ENCODE data around the gene KXD1.

The KXD1 gene

GRCh38 chr19:18610556-18611326, 53.1 kb downstream of the KXD1 start:
- TF ChIP-seq CTCF (conservative IDR thresholded peaks at IDR 0.05) (no peak), ZFX (IDR thresholded peaks at IDR 0.05) (no peak)

DNA sequence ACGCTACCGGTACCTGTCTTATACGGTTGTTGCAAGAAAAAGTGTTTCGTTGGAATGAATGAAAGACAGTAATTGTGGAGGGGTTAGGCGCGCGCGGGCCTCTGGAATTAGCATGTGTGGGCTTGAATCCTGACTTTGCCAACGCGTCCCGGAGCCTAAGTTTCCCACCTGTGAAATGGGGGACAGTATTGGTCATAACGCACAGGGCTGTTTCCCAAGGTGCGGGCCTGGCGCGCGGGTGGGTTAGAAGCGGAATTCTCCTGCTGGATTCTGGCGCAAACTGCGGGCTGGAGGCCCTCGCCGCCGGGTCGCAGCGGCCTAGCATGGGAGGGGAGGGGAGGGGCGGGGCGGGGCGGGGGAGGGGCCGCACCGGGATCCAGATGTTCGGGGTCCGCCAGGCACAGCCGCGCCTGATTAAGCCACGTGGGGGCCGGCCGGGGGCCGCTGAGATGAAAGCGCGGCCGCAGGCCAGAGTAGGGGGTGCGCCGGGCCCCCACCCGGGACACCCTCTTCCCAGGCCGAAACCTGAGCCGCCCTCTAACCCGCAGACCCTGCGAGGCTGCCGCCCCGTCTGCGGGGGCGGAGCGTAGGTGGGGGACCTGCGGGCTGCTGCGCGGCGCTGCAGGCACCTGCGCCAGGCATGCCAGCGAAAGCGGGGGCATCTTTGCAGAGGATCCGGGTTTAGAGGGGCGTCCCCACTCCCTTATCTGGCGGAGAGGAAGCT, 53.8 kb downstream of the KXD1 start:
- no peak overlapping the region for H3K27ac ChIP-seq
- TF ChIP-seq ZFX (IDR thresholded peaks at IDR 0.05), result no peak
- TF ChIP-seq CTCF (conservative IDR thresholded peaks at IDR 0.05), result no peak

More at GRCh38 chr19:18610556-18611326, 53.1 kb downstream of the KXD1 start:
- no peak overlapping the region for H3K27ac ChIP-seq

- H3K27ac ChIP-seq, result no peak overlapping the region
Measured at GRCh38 chr19:18612051-18612771, 54.5 kb downstream of the KXD1 start.

DNA sequence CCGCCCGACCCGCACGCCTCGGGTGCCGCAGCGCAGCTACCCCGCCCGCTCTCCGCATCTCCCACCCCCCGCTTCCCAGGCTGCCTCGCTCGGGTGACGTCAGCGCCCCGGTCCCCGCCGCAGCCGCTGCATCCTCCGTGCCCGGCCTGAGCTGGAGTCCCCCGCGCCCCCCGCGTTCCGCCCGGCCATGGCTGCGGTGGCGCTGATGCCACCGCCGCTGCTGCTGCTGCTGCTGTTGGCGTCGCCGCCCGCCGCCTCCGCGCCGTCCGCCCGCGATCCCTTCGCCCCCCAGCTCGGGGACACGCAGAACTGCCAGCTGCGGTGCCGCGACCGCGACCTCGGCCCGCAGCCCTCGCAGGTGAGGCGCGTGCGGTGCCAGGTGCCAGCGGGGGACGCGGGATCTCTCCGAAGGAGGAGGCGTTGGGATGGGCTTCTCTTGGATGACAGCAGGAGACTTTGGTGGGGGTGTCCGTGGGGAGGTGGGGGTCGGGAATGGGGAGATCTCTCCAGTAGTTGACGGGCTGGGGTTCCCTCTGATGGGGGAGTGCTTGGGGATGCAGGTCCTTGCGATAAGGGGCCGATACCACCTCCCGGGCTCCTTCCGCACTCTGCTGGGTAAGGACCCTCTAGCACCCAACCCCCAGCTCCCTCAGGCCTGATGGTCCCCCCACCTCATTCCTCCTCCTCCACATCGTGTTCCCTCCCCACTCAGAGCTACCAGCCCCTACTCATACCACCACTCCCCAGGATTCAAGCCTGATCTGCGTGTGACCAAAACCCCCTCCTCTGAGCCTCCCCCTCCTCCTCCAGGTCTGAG, 55.3 kb downstream of the KXD1 start, which contains the start of gene TMEM59L:
Gene TMEM59L, plus strand, starts transcription at position 99 of the 817 bp plus-strand sequence. Its CDS starts 89 bp downstream, at position 188.
- TF ChIP-seq ZFX (IDR thresholded peaks at IDR 0.05) (no peak), CTCF (conservative IDR thresholded peaks at IDR 0.05) (no peak)
- H3K27ac ChIP-seq, result no peak within 1 kb of the TSS

More at GRCh38 chr19:18612051-18612771, 54.5 kb downstream of the KXD1 start:
- TF ChIP-seq CTCF (conservative IDR thresholded peaks at IDR 0.05) (no peak), ZFX (IDR thresholded peaks at IDR 0.05) (no peak)

DNA sequence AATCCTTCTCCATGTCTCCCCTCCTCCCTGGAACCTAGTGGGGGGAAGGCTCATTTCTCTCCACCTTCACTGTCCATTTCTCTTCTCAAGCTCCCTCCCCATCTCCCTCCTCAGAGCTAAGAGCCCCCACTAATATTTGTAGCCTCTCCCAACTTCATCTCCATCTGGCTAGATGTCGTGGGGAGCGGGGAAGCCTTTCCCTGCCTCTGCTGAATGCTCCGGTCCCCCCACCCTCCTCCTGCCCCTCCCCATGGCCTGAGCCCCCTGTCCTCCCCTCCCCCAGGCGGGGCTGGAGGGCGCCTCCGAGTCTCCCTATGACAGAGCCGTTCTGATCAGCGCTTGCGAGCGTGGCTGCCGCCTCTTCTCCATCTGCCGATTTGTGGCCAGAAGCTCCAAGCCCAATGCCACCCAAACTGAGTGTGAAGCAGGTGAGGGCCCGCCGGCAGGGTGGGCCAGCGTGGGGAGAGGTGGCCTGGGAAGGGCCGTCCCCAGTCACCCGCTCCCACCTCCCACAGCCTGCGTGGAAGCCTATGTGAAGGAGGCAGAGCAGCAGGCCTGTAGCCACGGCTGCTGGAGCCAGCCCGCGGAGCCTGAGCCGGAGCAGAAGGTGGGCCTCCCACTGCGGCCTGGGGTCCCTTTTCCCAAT, 56.0 kb downstream of the KXD1 start:
- TF ChIP-seq ZFX (IDR thresholded peaks at IDR 0.05), result no peak
- no peak for TF ChIP-seq CTCF (conservative IDR thresholded peaks at IDR 0.05)
- no peak overlapping the region for H3K27ac ChIP-seq

DNA sequence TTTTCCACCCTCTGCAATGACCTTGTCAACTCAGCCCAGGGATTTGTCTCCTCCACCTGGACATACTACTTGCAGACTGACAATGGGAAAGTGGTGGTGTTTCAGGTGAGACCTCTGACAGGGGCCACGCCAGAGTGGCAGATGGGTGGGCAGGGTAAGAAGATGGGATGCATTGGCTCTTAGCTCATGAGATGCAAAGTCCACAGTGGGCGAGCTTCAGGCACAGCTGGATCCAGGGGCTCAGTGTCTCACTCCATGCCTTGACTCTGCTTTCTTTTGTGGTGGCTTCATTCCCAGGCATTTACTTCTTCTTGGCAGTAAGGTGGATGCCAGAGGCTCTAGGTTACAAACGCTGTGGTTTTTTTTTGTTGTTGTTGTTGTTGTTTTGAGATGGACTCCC, 58.4 kb downstream of the KXD1 start:
- H3K27ac ChIP-seq, result no peak overlapping the region
- TF ChIP-seq ZFX (IDR thresholded peaks at IDR 0.05) (no peak), CTCF (conservative IDR thresholded peaks at IDR 0.05) (no peak)

All from C4-2B (cell line).